Gastroesophageal sphincter (tissue), 4 donors: ENCODE results near the gene LARP6. TPM values are rescaled to one million over a fixed set of nuclear protein-coding genes. Genes with fewer than 3 reads are reported as not detected.
A peak's percentile ranks its signal among the peaks of the same experiment; 100 is the strongest.
"Not testable (repeated sequence)": the region's sequence is repeated elsewhere in the genome, so short reads cannot be mapped to it uniquely, and the experiment has no call there.

Source experiments
- ATAC-seq: fragments of 150-250 bp; one replicate; pipeline ENCODE4 v1.9.1; 2016; ENCODE audit warnings: mild to moderate bottlenecking, moderate library complexity
- H3K27ac ChIP-seq, 4 donors: fragments of 200-600 bp; sonication (generic) in 3 of 4; 1 replicate in 3 of 4; 2 replicates in 1 of 4; pipeline ENCODE4 v1.5.1; 2016 to 2019
- H3K27me3 ChIP-seq: fragments of 200-600 bp; sonication (generic); one replicate; pipeline ENCODE4 v1.5.1; 2019
- H3K36me3 ChIP-seq, 2 donors: fragments of 200-600 bp; sonication (generic); one replicate each; pipeline ENCODE4 v1.5.1; 2019; ENCODE audit warnings: control low read depth in 1 of 2
- H3K4me1 ChIP-seq, 3 donors: fragments of 200-600 bp; sonication (generic); 1 replicate in 2 of 3; 2 replicates in 1 of 3; pipeline ENCODE4 v1.5.1; 2016 to 2019; ENCODE audit warnings: control low read depth in 2 of 3
- H3K4me3 ChIP-seq, 2 donors: fragments of 200-600 bp; sonication (generic); one replicate each; pipeline ENCODE4 v1.5.1; 2019; ENCODE audit warnings: mild to moderate bottlenecking in 1 of 2, moderate library complexity in 1 of 2
- H3K9me3 ChIP-seq, 3 donors: fragments of 200-600 bp; sonication (generic); one replicate each; pipeline ENCODE4 v1.5.1; 2017 to 2019; ENCODE audit warnings: control low read depth in 2 of 3
- CTCF ChIP-seq, 4 experiments: fragments of 200-600 bp in 2 of 4; fragments of 450-650 bp in 2 of 4; sonication (generic) in 1 of 4; IDR thresholded peaks; one replicate each; pipeline ENCODE4 v1.5.1; 2017 to 2019; ENCODE audit warnings: antibody characterized with exemption in 4 of 4, mild to moderate bottlenecking in 2 of 4, moderate library complexity in 2 of 4
- EP300 ChIP-seq: sonication (generic); formaldehyde crosslinking; IDR thresholded peaks from one replicate; pipeline ENCODE4 v1.6.1; 2017; ENCODE audit warnings: antibody characterized with exemption, mild to moderate bottlenecking
- POLR2A ChIP-seq, 2 donors: fragments of 450-650 bp; IDR thresholded peaks; one replicate each; pipeline ENCODE4 v1.6.1; 2017; ENCODE audit warnings: antibody characterized with exemption in 2 of 2, mild to moderate bottlenecking in 2 of 2, moderate library complexity in 1 of 2
- POLR2AphosphoS5 ChIP-seq: sonication (generic); formaldehyde crosslinking; IDR thresholded peaks from one replicate; pipeline ENCODE4 v1.6.1; 2017; ENCODE audit warnings: antibody characterized with exemption
- WGBS, 2 donors: methylation state at CpG; one replicate each; pipeline ENCODE4 v1.1.5; 2018; ENCODE audit warnings: low coverage in 1 of 2; 5-methylcytosine and 5-hydroxymethylcytosine counted together
- total RNA-seq, 4 donors: library from RNA; depleted of rRNA; stranded (reverse); fragments of >200 nt; gene quantifications; one replicate each; pipeline ENCODE4 v1.1.0, GENCODE V29; 2016

Gene LARP6
- total RNA-seq, 4 donors from 2014 or later: 43.7 to 48.2 (median 45.5) TPM

- no peak for ATAC-seq
- whole genome bisulfite sequencing, 2 donors: 89 to 93% methylated on average over 2 to 3 of the region's 4 CpGs
Measured at GRCh38 chr15:70812827-70813364, 41.1 kb downstream of the LARP6 start.

GRCh38 chr15:70810916-70811578, 42.9 kb downstream of the LARP6 start:
- Histone ChIP-seq H3K36me3 (no peaks in the 10 kb centered on the region), H3K4me3 (no peak overlapping the region), H3K27me3 (no peaks in the 10 kb centered on the region), H3K4me1 (peaks cover 0 to 11% (median 0%) of the 10 kb centered on the region in 3 donors), H3K9me3 (no peaks in the 10 kb centered on the region), H3K27ac (no peak overlapping the region)
- no peak for ATAC-seq
- TF ChIP-seq POLR2A (IDR thresholded peaks at IDR 0.05) (no peak), POLR2AphosphoS5 (no peak), CTCF (IDR thresholded peaks at IDR 0.05) (no peak)
- WGBS, 2 donors: 60 to 100% methylated on average over 1 to 4 of the region's 9 CpGs

More at GRCh38 chr15:70812827-70813364, 41.1 kb downstream of the LARP6 start:
- H3K27ac ChIP-seq: no peak overlapping the region
- H3K27me3 ChIP-seq: no peaks in the 10 kb centered on the region
- TF ChIP-seq POLR2AphosphoS5 (no peak), EP300 (no peak), CTCF (IDR thresholded peaks at IDR 0.05) (no peak), POLR2A (IDR thresholded peaks at IDR 0.05) (no peak)
- no peaks in the 10 kb centered on the region for H3K9me3 ChIP-seq
- no peaks in the 10 kb centered on the region for H3K36me3 ChIP-seq
- H3K4me3 ChIP-seq: no peak overlapping the region
- peaks cover 0 to 6% (median 0%) of the 10 kb centered on the region in 3 donors for H3K4me1 ChIP-seq

- Histone ChIP-seq H3K4me3 (no peak overlapping the region), H3K36me3 (no peaks in the 10 kb centered on the region), H3K27ac (no peak overlapping the region), H3K4me1 (peaks cover 0 to 10% (median 0%) of the 10 kb centered on the region in 3 donors), H3K9me3 (no peaks in the 10 kb centered on the region), H3K27me3 (no peaks in the 10 kb centered on the region)
- ATAC-seq: peak; percentile 51
- no peak for TF ChIP-seq POLR2A (IDR thresholded peaks at IDR 0.05)
- TF ChIP-seq POLR2AphosphoS5: no peak
- no peak for TF ChIP-seq EP300
- TF ChIP-seq CTCF (IDR thresholded peaks at IDR 0.05): no peak
- 50 to 67% methylated on average over 4 to 6 of the region's 9 CpGs for WGBS, 2 donors
Measured at GRCh38 chr15:70806992-70807712, 46.8 kb downstream of the LARP6 start.

GRCh38 chr15:70804388-70804787, 49.6 kb downstream of the LARP6 start:
- not testable (repeated sequence) for H3K4me3 ChIP-seq, H3K36me3 ChIP-seq, H3K27ac ChIP-seq, ATAC-seq, H3K27me3 ChIP-seq, H3K9me3 ChIP-seq
- 95% methylated on average over 3 of the region's 9 CpGs; no CpG with 5 or more reads in 1 of the 2 donors for WGBS, 2 donors
- peaks cover 0 to 24% (median 15%) of the 10 kb centered on the region in 3 donors for H3K4me1 ChIP-seq

GRCh38 chr15:70802629-70803028, 51.3 kb downstream of the LARP6 start:
- WGBS, 2 donors: 67 to 81% methylated on average over 3 to 4 of the region's 4 CpGs
- ATAC-seq: no peak

More at GRCh38 chr15:70802629-70803028, 51.3 kb downstream of the LARP6 start:
- H3K36me3 ChIP-seq: no peaks in the 10 kb centered on the region
- H3K27ac ChIP-seq: no peak overlapping the region
- TF ChIP-seq POLR2A (IDR thresholded peaks at IDR 0.05) (no peak), EP300 (no peak), CTCF (IDR thresholded peaks at IDR 0.05) (no peak), POLR2AphosphoS5 (no peak)
- H3K4me1 ChIP-seq: peaks cover 0 to 25% (median 15%) of the 10 kb centered on the region in 3 donors
- H3K27me3 ChIP-seq: no peaks in the 10 kb centered on the region
- H3K4me3 ChIP-seq: no peak overlapping the region
- no peaks in the 10 kb centered on the region for H3K9me3 ChIP-seq
